KOPT-K1 (cell line): Measurements from ENCODE around the gene SCRN2.

ENCODE experiments used
- H3K27ac ChIP-seq: fragments of 200-600 bp; sonication (generic); 2 replicates; pipeline ENCODE4 v1.5.1; 2016; ENCODE audit warnings: antibody characterized with exemption, mild to moderate bottlenecking, low read depth, low read length; ENCODE audit not compliant: poor library complexity, severe bottlenecking
- H3K36me3 ChIP-seq: fragments of 200-600 bp; sonication (generic); 2 replicates; pipeline ENCODE4 v1.5.1; 2017; ENCODE audit warnings: antibody characterized with exemption, mild to moderate bottlenecking, low read length, moderate library complexity; ENCODE audit not compliant: insufficient read depth
- H3K9me3 ChIP-seq: fragments of 200-600 bp; sonication (generic); 2 replicates; pipeline ENCODE4 v1.5.1; 2017; ENCODE audit warnings: antibody characterized with exemption, low read length, mild to moderate bottlenecking; ENCODE audit not compliant: insufficient read depth, poor library complexity, severe bottlenecking

Gene SCRN2

DNA sequence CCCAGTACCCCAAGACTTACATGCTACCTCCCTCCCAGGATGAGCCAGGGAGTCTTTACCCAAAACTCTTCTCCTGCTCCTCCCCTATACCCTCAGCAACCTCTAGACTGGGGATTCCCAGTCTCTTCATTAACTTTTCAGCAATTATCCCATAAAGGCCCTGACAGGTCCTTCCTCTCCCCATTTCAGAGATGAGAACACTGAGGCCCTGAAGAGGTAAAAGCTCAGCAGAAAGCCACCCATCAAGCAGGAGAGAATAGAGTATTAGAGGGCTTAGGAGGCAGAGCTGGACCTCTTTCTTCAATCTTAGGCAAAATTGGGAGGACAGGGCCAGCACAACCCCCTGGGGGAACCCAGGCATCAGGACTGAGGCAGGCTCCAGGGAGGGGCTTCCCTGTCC, 15.8 kb upstream of the SCRN2 start:
- no peaks in the 10 kb centered on the region for H3K9me3 ChIP-seq
- H3K36me3 ChIP-seq = no peaks in the 10 kb centered on the region
- H3K27ac ChIP-seq = no peak overlapping the region

DNA sequence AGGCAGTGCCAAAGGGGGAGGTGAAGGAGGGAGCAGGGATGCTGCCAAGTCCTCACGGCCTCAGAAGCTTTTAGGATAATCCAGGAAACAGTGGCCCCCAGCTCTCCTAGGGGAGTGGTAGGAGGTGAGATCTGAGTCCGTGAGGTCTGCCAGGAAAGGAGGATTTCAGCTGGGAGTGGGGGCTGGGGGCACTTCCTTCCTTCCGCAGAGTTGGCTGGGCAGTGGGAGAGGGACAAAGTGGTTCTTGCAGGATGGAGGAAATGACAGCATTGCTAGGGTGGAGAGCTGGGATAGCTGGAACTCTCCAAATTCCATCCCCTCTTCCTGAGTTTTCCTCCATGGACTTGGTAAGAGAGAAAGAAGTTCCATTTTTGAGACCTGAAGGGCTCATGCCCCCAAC, 14.7 kb upstream of the SCRN2 start:
- H3K27ac ChIP-seq = no peak overlapping the region
- H3K9me3 ChIP-seq = no peaks in the 10 kb centered on the region
- no peaks in the 10 kb centered on the region for H3K36me3 ChIP-seq

DNA sequence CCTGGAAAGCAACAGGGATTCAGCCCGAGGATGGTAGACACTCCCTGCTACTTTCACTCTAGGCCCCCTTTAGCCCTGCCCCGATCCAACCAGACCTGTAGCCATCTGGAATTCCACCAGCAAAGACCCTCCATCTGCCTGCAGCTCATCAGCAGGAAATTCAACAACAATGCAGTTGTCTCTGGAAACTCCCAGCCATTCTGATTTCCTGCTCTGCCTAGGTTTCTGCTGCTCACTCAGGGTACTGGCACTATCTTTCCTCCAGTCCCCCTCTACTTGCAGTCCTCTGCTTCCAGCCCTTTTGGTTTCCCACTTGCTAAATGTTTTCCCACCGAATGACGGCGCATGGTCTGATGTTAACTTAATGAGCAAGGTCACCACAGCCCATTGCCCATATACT, 12.5 kb upstream of the SCRN2 start:
- Histone ChIP-seq H3K9me3 (no peaks in the 10 kb centered on the region), H3K27ac (no peak overlapping the region), H3K36me3 (no peaks in the 10 kb centered on the region)

DNA sequence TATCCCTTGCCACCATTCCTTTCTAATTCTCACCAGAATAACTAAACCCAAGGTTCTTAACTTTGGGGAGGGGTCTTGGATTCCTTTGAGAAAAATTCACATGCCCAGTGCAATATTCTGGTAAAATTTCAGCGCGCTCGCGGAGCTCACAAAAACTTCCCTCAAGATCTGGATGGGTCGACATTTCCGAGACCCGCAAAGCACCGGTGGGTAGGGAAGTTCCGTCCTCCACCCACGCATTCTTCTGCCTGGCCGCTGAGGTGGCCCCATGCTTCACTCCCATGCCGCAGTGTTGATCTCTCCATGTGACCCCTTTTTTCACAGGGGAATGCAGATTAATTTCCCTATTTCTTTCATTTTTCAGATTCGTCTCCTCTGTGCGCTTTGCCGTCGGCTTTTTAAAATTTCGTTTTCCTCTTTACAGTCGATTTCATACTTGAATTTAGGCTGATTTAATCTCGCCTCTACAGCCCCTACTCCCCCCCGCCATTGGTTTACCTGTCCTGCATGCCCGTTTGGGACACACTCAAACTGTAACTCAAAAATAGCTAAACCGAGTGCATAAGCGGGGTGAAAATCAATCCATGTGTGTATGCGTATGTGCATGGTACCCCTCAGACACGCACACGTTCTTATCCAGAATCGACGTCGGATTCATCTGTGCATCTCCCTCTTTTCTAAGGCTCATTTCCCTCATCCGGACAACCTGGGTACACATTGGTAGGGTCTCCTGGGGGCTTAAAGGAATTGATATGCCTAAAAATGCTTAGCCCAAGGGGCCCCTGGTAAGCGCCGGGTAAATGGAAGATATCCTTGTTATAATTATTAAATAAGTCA, 11.3 kb upstream of the SCRN2 start:
- no peaks in the 10 kb centered on the region for H3K9me3 ChIP-seq
- H3K27ac ChIP-seq = no peak overlapping the region
- H3K36me3 ChIP-seq = no peaks in the 10 kb centered on the region

DNA sequence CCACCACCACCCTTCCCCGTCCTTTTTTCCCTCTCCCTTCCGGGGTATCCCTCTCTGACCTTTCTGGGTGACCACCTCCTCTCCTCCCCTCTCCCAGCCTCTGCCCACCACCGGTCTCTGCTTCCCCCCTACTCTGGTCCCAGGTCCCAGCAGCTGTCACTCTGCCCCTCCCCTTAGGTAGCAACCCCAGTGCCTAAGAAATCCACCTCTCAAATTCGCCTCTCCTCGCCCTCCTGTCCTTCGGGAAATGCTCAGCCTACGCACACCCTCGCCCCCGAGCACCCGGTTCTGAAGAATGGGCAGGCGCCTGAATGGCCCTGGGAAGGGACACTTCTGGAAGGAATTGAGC, 10.7 kb upstream of the SCRN2 start:
- H3K9me3 ChIP-seq = no peaks in the 10 kb centered on the region
- no peak overlapping the region for H3K27ac ChIP-seq
- no peaks in the 10 kb centered on the region for H3K36me3 ChIP-seq

DNA sequence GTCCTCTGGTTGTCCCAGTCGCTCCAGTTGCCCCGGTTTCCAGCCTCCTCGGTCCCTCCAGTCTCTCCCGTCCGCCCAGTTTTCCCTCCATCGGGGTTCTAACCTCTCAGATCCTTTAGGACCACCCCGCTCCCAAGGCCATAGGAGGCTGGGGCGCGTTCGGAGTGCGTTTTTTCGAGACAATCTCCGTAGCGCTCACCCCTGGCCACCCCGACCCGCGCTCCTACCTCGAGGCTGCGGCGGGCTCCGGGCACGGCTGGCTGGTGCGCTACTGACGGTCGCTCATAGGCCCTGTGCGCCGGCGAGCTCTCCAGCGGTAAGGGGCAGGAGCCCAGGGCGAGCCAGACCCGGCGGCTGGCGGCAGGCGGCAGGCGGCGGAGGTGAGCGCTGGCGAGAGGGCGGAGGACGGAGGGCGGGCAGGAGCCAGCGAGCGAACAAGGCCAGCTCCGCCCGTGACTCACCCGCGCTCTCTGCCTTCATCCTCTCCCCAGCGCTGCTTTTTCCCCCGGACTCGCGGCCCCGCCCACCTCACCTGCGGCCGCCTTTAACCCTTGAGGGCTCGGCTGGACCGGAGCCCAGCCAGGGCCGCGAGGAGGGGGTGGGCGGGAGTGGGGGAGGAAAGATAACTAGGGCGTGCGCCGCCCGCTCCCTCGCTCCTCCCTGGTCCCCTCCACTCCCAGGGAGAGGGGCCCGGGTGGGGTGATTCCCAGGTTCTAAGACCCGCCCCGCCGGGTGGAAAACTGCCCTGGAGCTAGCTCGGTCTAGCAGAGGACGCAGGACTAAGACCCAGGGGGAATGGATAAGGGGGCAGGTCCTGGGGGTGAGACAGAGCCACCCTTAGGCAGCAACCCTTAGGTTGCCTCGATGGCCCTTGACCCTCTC, 9.9 kb upstream of the SCRN2 start, which contains the start of gene SP6:
Gene SP6 (minus strand): TSS at position 472 of the 882 bp plus-strand sequence. CDS start 2,734 bp downstream, outside the sequence.
- Histone ChIP-seq H3K9me3 (no peaks in the 10 kb centered on the region), H3K27ac (no peak within 1 kb of the TSS), H3K36me3 (no peaks in the 10 kb centered on the region)

DNA sequence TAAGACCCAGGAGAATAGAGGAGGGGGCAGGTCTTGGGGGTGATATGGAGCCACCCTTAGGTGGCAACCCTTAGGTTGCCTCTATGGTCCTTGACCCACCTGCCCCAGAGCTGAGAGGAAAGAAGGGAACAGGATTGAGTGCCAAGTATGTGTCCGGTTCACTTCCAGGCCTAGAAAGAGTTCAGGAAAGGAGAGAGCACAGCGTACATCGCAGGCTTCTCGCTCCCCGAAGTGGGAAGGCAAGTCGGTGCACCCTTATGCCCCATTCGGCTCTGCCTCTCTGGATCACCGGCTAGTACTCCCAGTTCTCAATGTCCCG, 9.3 kb upstream of the SCRN2 start:
- Histone ChIP-seq H3K27ac (no peak overlapping the region), H3K36me3 (no peaks in the 10 kb centered on the region), H3K9me3 (no peaks in the 10 kb centered on the region)

DNA sequence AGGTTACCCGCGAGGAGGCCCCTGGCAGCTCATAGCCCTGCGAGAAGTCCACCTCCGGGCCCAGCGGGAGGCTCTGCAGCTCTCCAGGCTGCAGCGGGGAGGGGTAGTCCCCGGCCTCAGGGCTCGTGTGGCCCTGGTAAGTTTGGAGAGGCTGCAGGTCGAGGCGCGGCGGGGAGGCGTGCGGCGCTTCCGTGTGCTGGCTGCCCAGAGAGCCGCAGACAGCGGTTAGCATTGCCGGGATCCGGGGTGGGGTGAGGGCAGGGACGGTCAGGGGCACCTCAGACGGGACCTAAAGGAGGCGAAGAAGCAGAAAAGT, 7.1 kb upstream of the SCRN2 start:
- Histone ChIP-seq H3K9me3 (no peaks in the 10 kb centered on the region), H3K36me3 (no peaks in the 10 kb centered on the region), H3K27ac (no peak overlapping the region)

DNA sequence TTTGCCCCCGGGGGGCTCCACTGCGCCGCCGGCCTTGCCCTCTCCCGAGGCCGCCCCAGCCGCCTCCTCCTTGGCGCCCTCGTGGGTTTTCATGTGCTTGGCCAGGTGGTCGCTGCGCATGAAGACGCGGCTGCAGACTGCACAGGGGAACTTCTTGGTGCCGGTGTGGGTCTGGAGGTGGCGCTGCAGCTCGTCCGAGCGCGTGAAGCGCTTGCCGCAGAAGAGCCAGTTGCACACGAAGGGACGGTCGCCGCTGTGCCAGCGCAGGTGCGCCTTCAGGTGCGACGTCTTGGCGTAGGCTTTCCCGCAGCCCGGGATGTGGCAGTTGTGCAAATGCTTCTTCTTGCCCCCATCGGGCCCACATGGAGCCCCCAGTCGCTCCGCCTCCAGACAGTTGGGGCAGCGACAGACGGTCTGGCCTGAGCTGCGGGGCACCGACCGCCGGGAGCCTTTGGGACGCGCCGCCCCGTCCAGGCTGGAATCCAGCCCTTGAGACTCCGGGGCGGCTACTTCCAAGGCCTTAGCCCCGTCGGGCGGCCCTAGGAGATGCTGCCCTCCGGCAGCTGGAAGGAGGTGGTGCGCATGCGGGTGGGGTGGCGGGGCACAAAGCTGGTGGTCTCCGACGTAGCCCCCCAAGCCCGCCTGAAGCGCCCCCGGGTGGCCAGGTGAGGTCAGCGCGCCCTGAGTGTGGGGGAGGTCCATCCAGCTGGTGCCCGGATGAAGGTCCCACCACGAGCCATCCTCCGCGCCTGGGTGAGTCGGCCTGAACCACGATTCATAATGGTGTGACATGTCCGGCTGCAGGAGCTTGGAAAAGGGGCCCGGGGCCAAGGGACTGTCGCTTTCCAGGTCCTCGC, 6.5 kb upstream of the SCRN2 start:
- no peaks in the 10 kb centered on the region for H3K36me3 ChIP-seq
- no peak overlapping the region for H3K27ac ChIP-seq
- H3K9me3 ChIP-seq = no peaks in the 10 kb centered on the region

DNA sequence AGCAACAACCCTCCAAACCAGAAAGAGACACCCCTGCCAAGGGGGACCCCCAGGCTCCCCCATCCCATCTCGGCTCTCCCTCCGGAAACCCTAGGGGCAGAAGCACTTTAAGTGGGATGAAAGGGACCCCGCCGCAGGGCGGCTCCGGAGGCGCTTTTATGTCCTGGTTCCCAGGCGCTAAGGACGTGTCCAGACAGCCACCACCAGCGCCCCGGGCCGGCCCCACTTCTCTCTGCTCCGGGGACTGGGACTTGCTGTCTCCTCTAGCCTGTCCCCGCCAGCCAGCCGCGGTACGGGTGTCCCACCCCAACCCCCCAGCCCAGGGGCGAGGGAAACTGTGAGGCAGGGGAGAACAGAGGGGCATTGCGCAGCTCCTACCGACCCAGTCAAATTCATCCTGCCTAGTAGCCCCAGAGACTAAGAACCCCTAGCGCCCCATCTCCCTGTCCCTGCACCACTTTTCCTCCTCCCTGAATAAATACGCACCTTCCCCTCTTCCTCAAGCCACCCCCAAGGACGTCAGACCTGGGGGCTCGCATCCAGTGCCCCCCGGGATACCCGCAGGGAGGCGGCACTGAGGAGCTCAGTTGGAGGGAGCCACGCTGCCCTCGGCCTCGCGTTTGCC, 5.8 kb upstream of the SCRN2 start:
- no peaks in the 10 kb centered on the region for H3K9me3 ChIP-seq
- H3K36me3 ChIP-seq = no peaks in the 10 kb centered on the region
- no peak overlapping the region for H3K27ac ChIP-seq

DNA sequence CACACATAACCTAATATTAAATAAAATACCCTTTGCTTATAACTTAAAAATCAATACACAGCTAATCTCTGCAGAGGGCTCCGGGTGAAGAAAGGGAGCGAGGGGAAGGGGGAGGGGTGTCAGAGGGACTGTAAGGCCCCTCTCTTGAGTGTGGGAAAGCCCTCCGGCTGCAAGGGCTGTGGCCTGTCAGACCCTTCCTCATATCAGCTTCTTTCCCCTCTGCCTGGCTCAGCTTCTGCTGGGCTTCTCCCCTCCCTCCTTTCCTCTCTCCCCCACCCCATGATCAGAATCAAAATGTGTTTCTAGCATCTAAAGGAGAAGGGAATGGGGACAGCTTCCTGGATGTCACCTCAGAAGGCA, 4.6 kb upstream of the SCRN2 start:
- Histone ChIP-seq H3K27ac (no peak overlapping the region), H3K36me3 (no peaks in the 10 kb centered on the region), H3K9me3 (no peaks in the 10 kb centered on the region)

DNA sequence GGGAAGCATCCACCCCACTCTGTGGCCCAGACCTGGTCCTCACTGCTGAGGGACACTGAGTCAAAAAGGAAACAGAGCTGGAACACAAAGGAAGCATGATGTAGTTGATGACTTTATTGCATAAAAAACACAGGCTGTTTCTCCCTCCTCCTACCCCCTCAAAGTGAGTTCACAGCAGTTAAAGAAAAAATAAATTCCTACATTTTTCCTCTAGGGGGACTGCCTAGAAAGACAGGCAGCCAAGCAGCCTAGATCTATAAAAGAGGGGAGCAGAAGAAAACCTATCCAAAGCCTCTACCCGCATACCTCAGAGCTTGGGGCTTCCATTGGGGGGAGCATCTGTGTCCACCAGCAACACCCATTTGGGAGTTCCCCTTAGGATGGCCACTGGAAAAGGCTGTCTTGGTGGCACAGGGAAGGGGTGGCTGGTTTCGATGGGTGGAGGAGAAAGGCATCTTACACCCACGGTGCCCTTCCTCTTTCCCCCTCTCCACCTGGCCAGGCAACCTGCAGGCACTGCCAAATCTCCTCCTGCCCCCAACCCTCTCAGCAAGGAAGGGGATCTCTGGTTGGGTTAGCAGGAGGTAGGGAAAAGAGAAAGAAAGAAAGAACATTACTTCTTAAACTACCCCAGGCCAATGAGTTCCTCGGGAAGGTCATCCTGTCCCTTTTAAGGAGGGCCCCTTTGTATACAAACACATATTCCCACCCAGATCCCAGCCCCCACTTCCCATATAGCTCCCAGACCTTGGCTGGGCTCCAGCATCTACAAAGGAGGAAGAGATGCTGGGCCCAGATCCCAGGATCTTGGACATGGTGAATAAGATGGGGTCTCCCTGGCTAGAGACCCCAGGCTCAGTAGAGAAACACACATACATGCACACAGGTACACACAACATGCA, 4.0 kb upstream of the SCRN2 start:
- Histone ChIP-seq H3K36me3 (no peaks in the 10 kb centered on the region), H3K27ac (no peak overlapping the region), H3K9me3 (no peaks in the 10 kb centered on the region)

DNA sequence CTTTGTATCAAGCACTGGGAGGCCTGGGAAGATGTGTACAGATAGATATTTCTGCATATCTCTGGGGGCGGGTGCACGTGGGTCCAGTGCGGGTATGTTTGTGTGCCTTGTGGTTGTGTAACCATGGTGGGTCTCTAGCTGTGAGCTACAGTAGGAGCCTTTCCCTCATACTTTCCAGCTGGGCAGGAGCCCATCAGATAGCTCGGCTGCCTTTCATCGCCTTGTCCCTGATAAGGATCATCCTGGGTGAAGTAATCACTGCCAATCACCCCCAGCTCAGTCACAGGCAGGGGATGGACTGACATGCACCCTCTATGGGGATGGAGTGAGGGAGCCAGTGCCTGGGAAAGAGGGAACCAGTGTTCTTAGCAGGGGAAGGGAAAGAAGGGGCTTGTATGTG, 3.2 kb upstream of the SCRN2 start:
- H3K27ac ChIP-seq = no peak overlapping the region
- no peaks in the 10 kb centered on the region for H3K9me3 ChIP-seq
- H3K36me3 ChIP-seq = no peaks in the 10 kb centered on the region

DNA sequence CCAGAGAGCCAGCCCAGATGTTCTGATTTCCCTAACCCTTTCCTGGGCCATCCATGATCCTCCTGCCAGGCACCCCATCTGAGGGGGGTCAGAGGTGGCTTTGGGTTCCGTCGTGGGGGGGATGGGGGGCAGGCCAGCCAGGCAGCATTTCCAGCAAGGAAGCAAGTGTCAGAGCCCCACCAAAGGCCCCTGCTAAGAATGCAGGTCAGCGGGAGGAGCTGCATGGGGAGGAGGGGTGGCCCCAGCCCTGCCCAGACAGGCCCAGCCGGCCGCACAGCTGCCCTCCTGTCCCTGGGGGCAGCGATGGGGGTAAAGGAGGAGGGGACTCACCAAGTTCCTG, 2.3 kb upstream of the SCRN2 start:
- H3K36me3 ChIP-seq = peaks cover 3% of the 10 kb centered on the region; the same call in 1 of the 2 replicates
- H3K27ac ChIP-seq = no peak overlapping the region
- no peaks in the 10 kb centered on the region for H3K9me3 ChIP-seq
